Stomach (tissue), 9 donors: Measurements from ENCODE around the gene MREG. TPM values are rescaled to one million over a fixed set of nuclear protein-coding genes. Genes with fewer than 3 reads are reported as not detected.
"Not testable (repeated sequence)": the region's sequence is repeated elsewhere in the genome, so short reads cannot be mapped to it uniquely, and the experiment has no call there.

Experiments
- DNase-seq, 2 donors: peaks; one replicate each; pipeline versions ENCODE4 v3.0.0 to v3.0.0-alpha.2; 2013 to 2019
- H3K27ac ChIP-seq, 5 donors: fragments of 200-600 bp in 4 of 5; sonication (generic) in 4 of 5; one replicate each; pipeline ENCODE4 v1.5.1; 2013 to 2019; ENCODE audit warnings: mild to moderate bottlenecking in 1 of 5, moderate library complexity in 1 of 5
- H3K27me3 ChIP-seq, 3 donors: fragments of 200-600 bp; sonication (generic); one replicate each; pipeline ENCODE4 v1.5.1; 2017 to 2019; ENCODE audit warnings: mixed run types in 1 of 3
- H3K36me3 ChIP-seq, 4 donors: fragments of 200-600 bp; sonication (generic); 1 replicate in 3 of 4; 2 replicates in 1 of 4; pipeline ENCODE4 v1.5.1; 2016 to 2019
- H3K4me1 ChIP-seq, 4 donors: fragments of 200-600 bp; sonication (generic); one replicate each; pipeline ENCODE4 v1.5.1; 2016 to 2019
- H3K4me3 ChIP-seq, 4 donors: fragments of 200-600 bp; sonication (generic) in 3 of 4; one replicate each; pipeline ENCODE4 v1.5.1; 2016 to 2019; ENCODE audit warnings: mild to moderate bottlenecking in 1 of 4
- H3K9me3 ChIP-seq, 4 donors: fragments of 200-600 bp; sonication (generic); one replicate each; pipeline ENCODE4 v1.5.1; 2016 to 2019
- CTCF ChIP-seq, 7 experiments: fragments of 450-650 bp in 4 of 7; fragments of 200-600 bp in 3 of 7; sonication (generic) in 3 of 7; IDR thresholded peaks; one replicate each; pipeline ENCODE4 v1.5.1; 2016 to 2019; ENCODE audit warnings: antibody characterized with exemption in 7 of 7, control low read depth in 2 of 7, mild to moderate bottlenecking in 1 of 7
- EP300 ChIP-seq: sonication (generic); formaldehyde crosslinking; IDR thresholded peaks from one replicate; pipeline ENCODE4 v1.6.1; 2017; ENCODE audit warnings: antibody characterized with exemption
- POLR2A ChIP-seq, 4 donors: fragments of 450-650 bp; IDR thresholded peaks; one replicate each; pipeline ENCODE4 v1.6.1; 2016; ENCODE audit warnings: antibody characterized with exemption in 4 of 4, control low read depth in 2 of 4, mild to moderate bottlenecking in 1 of 4, moderate library complexity in 1 of 4
- POLR2AphosphoS5 ChIP-seq, 3 donors: sonication (generic); formaldehyde crosslinking; IDR thresholded peaks; one replicate each; pipeline ENCODE4 v1.6.1; 2016; ENCODE audit warnings: antibody characterized with exemption in 3 of 3
- WGBS, 5 donors: extraction: QIAGEN DNeasy Blood & Tissue Kit in 3 of 5; methylation state at CpG; one replicate each; pipeline versions ENCODE4 v1.1.5 to v1.1.7; 2013 to 2018; 5-methylcytosine and 5-hydroxymethylcytosine counted together
- intact Hi-C: fragments of 100-400 bp; cut with DNase I; formaldehyde crosslinking; loops from one replicate; pipeline ENCODE4 v1.15.1; 2023; ENCODE audit warnings: low total_unique reads
- polyA plus RNA-seq, 3 donors: library from polyadenylated mRNA; stranded (reverse); fragments of 200-250 nt; gene quantifications; one replicate each; pipeline ENCODE4 v1.2.3, GENCODE V29; 2013
- total RNA-seq, 5 donors: library from RNA; depleted of rRNA; stranded (reverse); fragments of >200 nt; gene quantifications; one replicate each; pipeline versions ENCODE4 v1.1.0 to v1.2.3, GENCODE V29; 2014 to 2016
- donor health status: healthy with polysubstance abuse.
- donor health status: Bipolar disorder and iron deficiency.
- donor health status: healthy.

Gene MREG
- total and polyA plus RNA-seq, 8 donors, result 2.2 to 21.7 (median 4.6) TPM

DNA sequence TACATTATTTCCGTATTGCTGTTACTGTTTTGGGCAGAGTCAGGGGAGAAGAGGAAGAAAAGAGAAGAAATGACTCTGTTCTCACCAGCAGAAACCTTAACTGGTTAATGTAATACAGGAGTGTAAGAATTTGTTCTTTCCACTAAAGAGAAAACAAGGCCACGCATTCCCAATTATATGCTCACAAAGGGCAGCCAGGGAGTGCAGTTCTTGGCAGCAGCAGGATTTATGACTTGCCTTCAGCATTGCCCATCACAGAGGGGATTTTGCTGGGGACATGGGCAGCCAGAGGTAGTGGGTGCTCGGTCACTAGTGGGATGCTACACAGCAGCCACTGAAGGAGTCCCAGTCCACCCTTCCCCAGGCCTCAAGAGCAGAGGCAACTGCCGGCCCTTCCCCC is 18.4 kb downstream of the MREG start:
- peaks cover 0 to 15% (median 0%) of the 10 kb centered on the region in 4 donors for H3K9me3 ChIP-seq
- DNase-seq, result no peak
- intact Hi-C loops, result no loop called here
- H3K36me3 ChIP-seq, result peaks cover 0 to 15% (median 14%) of the 10 kb centered on the region in 4 donors
- TF ChIP-seq EP300, result no peak
- TF ChIP-seq CTCF (IDR thresholded peaks at IDR 0.05), result no peak
- TF ChIP-seq POLR2AphosphoS5 (IDR thresholded peaks at IDR 0.05), result no peak
- TF ChIP-seq POLR2A (IDR thresholded peaks at IDR 0.05), result no peak
- no peak overlapping the region for H3K4me3 ChIP-seq
- no peaks in the 10 kb centered on the region for H3K4me1 ChIP-seq
- 83 to 97% (median 93%) methylated on average over 3 to 4 of the region's 4 CpGs for WGBS, 5 donors
- no peaks in the 10 kb centered on the region for H3K27me3 ChIP-seq
- H3K27ac ChIP-seq, result no peak overlapping the region

- 68 to 83% (median 73%) methylated on average over 5 of the region's 5 CpGs for WGBS, 5 donors
- H3K27ac ChIP-seq, H3K4me3 ChIP-seq, intact Hi-C loops, H3K4me1 ChIP-seq, DNase-seq, H3K27me3 ChIP-seq: not testable (repeated sequence)
- peaks cover 0 to 19% (median 0%) of the 10 kb centered on the region in 4 donors for H3K9me3 ChIP-seq
- H3K36me3 ChIP-seq, result peaks cover 0 to 11% (median 3%) of the 10 kb centered on the region in 4 donors
These were observed 24.7 kb downstream of the MREG start for GRCh38 chr2:215988556-215989207.

GRCh38 chr2:215985257-215985656 is 28.1 kb downstream of the MREG start:
- 83 to 94% (median 88%) methylated on average over 1 of the region's 1 CpG for WGBS, 5 donors
- no peaks in the 10 kb centered on the region for H3K27me3 ChIP-seq
- DNase-seq, result no peak
- intact Hi-C loops, result no loop called here
- H3K9me3 ChIP-seq, result peaks cover 0 to 4% (median 0%) of the 10 kb centered on the region in 4 donors
- TF ChIP-seq POLR2AphosphoS5 (IDR thresholded peaks at IDR 0.05) (no peak), CTCF (IDR thresholded peaks at IDR 0.05) (no peak), POLR2A (IDR thresholded peaks at IDR 0.05) (no peak), EP300 (no peak)
- H3K36me3 ChIP-seq, result peaks cover 0 to 11% (median under 1%) of the 10 kb centered on the region in 4 donors
- no peak overlapping the region for H3K4me3 ChIP-seq
- H3K4me1 ChIP-seq, result peaks cover 0 to 5% (median 0%) of the 10 kb centered on the region in 4 donors
- no peak overlapping the region for H3K27ac ChIP-seq

DNA sequence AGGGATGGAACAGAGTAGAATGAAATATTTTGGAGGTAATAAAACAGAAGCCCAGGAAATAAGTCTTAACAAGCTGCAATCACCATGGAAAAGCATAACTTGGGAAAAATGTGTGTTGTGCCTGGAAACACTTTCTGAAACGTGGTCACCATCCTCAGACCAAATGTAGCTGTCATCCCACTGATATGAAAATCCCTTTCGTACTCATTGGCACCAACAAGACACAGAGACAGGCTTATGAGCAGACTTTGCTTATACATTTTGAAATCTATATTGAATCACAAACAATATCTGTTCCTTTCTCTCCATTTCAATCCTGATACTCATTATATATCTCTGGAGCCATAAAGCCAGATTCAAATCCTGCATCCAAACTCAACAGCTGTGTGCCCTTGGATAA is 28.7 kb downstream of the MREG start:
- H3K4me1 ChIP-seq, result peaks cover 0 to 8% (median 0%) of the 10 kb centered on the region in 4 donors
- no peak for TF ChIP-seq POLR2AphosphoS5 (IDR thresholded peaks at IDR 0.05)
- no peak for TF ChIP-seq POLR2A (IDR thresholded peaks at IDR 0.05)
- no peak for TF ChIP-seq CTCF (IDR thresholded peaks at IDR 0.05)
- TF ChIP-seq EP300, result no peak
- H3K9me3 ChIP-seq, result peaks cover 0 to 4% (median 0%) of the 10 kb centered on the region in 4 donors
- no peaks in the 10 kb centered on the region for H3K27me3 ChIP-seq
- H3K27ac ChIP-seq, result no peak overlapping the region
- no peak overlapping the region for H3K4me3 ChIP-seq
- peaks cover 0 to 11% (median 0%) of the 10 kb centered on the region in 4 donors for H3K36me3 ChIP-seq
- DNase-seq, result no peak
- WGBS, 5 donors, result 82 to 94% (median 93%) methylated on average over 2 of the region's 2 CpGs
- intact Hi-C loops, result no loop called here
